Hepatocyte (in vitro differentiated cells): Measurements from ENCODE around the gene UPF1.

Source experiments
- CTCF ChIP-seq: fragments of 200-600 bp; sonication (generic); IDR thresholded peaks from 2 replicates; pipeline ENCODE4 v1.5.1; 2016; ENCODE audit warnings: antibody characterized with exemption, mild to moderate bottlenecking; ENCODE audit not compliant: poor library complexity
- EZH2phosphoT487 ChIP-seq: fragments of 200-600 bp; sonication (generic); IDR thresholded peaks from one replicate; pipeline ENCODE4 v1.6.1; 2018; ENCODE audit warnings: antibody characterized with exemption, mild to moderate bottlenecking, low read depth, moderate library complexity; ENCODE audit not compliant: unreplicated experiment, severe bottlenecking

- no peak for TF ChIP-seq CTCF
- no peak for TF ChIP-seq EZH2phosphoT487
Observed at GRCh38 chr19:18900700-18901481, 69.1 kb downstream of the UPF1 start.
